HepG2 (cell line): ENCODE data around the gene ZNF287. TPM values are rescaled to one million over a fixed set of nuclear protein-coding genes. Genes with fewer than 3 reads are reported as not detected.

ENCODE experiments used
- ATAC-seq: fragments of 200-7000 bp; cut with Tn5 transposase; 3 replicates; pipeline ENCODE4 v1.9.1; 2020; ENCODE audit warnings: mild to moderate bottlenecking, moderate library complexity
- BruUV-seq: library from RNA; stranded (reverse); fragments of 400-500 nt; replicated peaks from 2 replicates; lab custom pipeline; 2021; lab: Mats Ljungman, UMichigan
- CTCF ChIA-PET: fragments of 300-600 bp; formaldehyde crosslinking; extraction: SDS; loops from one replicate; lab custom pipeline; 2021; ENCODE audit warnings: low total read pairs, inconsistent platforms, low intra/inter-chr PET ratio; lab: Yijun Ruan, JAX
- POLR2A ChIA-PET: fragments of 350-600 bp; sonication (Branson Sonifier 250); formaldehyde crosslinking; loops from one replicate; lab custom pipeline; 2020; ENCODE audit warnings: antibody characterized with exemption, inconsistent platforms; lab: Yijun Ruan, JAX
- DNase-seq: peaks from one replicate; pipeline ENCODE4 v3.0.0-alpha.2; 2015; ENCODE audit warnings: low spot score
- FAIRE-seq: peaks from 3 replicates; lab custom pipeline; 2011; peaks lifted over from hg19 to GRCh38; lab: Jason Lieb, UNC
- H2AFZ ChIP-seq: one replicate; pipeline ENCODE4 v1.6.1; 2011; ENCODE audit warnings: low read length, inconsistent platforms
- H3K27ac ChIP-seq: fragments of 300-600 bp; 3 replicates; pipeline ENCODE4 v1.8.0; 2011; ENCODE audit warnings: mixed run types, mild to moderate bottlenecking, mixed read lengths, low read length, inconsistent platforms; ENCODE audit not compliant: insufficient read depth; ENCODE audit errors: extremely low read length
- H3K27me3 ChIP-seq, 2 experiments: fragments of 200-600 bp in 1 of 2; 2 replicates in 1 of 2; 3 replicates in 1 of 2; pipeline versions ENCODE4 v1.6.0 to v1.8.0; 2011; ENCODE audit warnings: low read length in 2 of 2, mild to moderate bottlenecking in 2 of 2, moderate library complexity in 2 of 2, inconsistent platforms in 1 of 2; ENCODE audit not compliant: insufficient read depth in 2 of 2, control insufficient read depth in 1 of 2
- H3K36me3 ChIP-seq, 2 experiments: fragments of 200-600 bp in 1 of 2; replicated peaks in 1 of 2; 2 replicates in 1 of 2; 3 replicates in 1 of 2; pipeline versions ENCODE4 v1.5.1 to v1.8.0; 2011; ENCODE audit warnings: low read length in 2 of 2, inconsistent platforms in 1 of 2; ENCODE audit not compliant: insufficient read depth in 2 of 2, control insufficient read depth in 1 of 2
- H3K4me1 ChIP-seq: 2 replicates; pipeline ENCODE4 v1.5.1; 2012; ENCODE audit warnings: low read length, inconsistent platforms; ENCODE audit not compliant: insufficient read depth
- H3K4me2 ChIP-seq: 2 replicates; pipeline ENCODE4 v1.6.0; 2011; ENCODE audit warnings: low read depth, low read length, inconsistent platforms
- H3K4me3 ChIP-seq, 3 experiments: fragments of 200-600 bp in 1 of 3; sonication (generic), shearing (Covaris generic) in 1 of 3; replicated peaks in 1 of 3; 2 replicates each; pipeline ENCODE4 v1.5.1; 2011 to 2016; ENCODE audit warnings: low read length in 3 of 3, inconsistent platforms in 2 of 3, low read depth in 2 of 3, mild to moderate bottlenecking in 2 of 3, control low read depth in 1 of 3, mixed read lengths in 1 of 3; ENCODE audit not compliant: insufficient read depth in 1 of 3
- H3K79me2 ChIP-seq: one replicate; pipeline ENCODE4 v1.6.1; 2011; ENCODE audit warnings: low read length, inconsistent platforms; ENCODE audit not compliant: insufficient read depth
- H3K9ac ChIP-seq: 2 replicates; pipeline ENCODE4 v1.6.0; 2011; ENCODE audit warnings: mild to moderate bottlenecking, low read depth, low read length, inconsistent platforms; ENCODE audit not compliant: insufficient read depth
- H3K9me3 ChIP-seq: 2 replicates; pipeline ENCODE4 v1.5.1; 2012; ENCODE audit warnings: mild to moderate bottlenecking, low read length
- H4K20me1 ChIP-seq: 2 replicates; pipeline ENCODE4 v1.6.0; 2011; ENCODE audit warnings: inconsistent platforms, mild to moderate bottlenecking, low read length, moderate library complexity; ENCODE audit not compliant: insufficient read depth
- ARID2 ChIP-seq: sonication (generic); formaldehyde crosslinking; IDR thresholded peaks from 2 replicates; pipeline ENCODE4 v1.8.1; 2022; ENCODE audit warnings: mild to moderate bottlenecking, missing genetic modification reagents, borderline replicate concordance
- ATF5 ChIP-seq: sonication (generic); formaldehyde crosslinking; IDR thresholded peaks from 2 replicates; pipeline ENCODE4 v1.4.0; 2020; ENCODE audit warnings: mild to moderate bottlenecking, low read depth, missing genetic modification reagents
- CBX1 ChIP-seq: IDR thresholded peaks from one replicate; pipeline ENCODE4 v1.6.1; 2016; ENCODE audit warnings: antibody characterized with exemption, low read depth
- CREB1 ChIP-seq, 2 experiments: fragments of 450-650 bp in 1 of 2; IDR thresholded peaks; 2 replicates each; pipeline ENCODE4 v1.6.1; 2016 to 2017; ENCODE audit warnings: control low read depth in 1 of 2, mild to moderate bottlenecking in 1 of 2, missing compliant biosample characterization in 1 of 2, missing genetic modification characterization in 1 of 2
- EP300 ChIP-seq, 3 experiments: sonication (generic) in 1 of 3; formaldehyde crosslinking in 1 of 3; IDR thresholded peaks; 2 replicates each; pipeline versions ENCODE4 v1.5.1 to v1.6.1; 2011 to 2020; ENCODE audit warnings: low read depth in 2 of 3, low read length in 2 of 3, borderline replicate concordance in 1 of 3, improper control_type of control experiment in 1 of 3, mild to moderate bottlenecking in 1 of 3, missing genetic modification reagents in 1 of 3, moderate library complexity in 1 of 3
- HCFC1 ChIP-seq: fragments of 150-350 bp; IDR thresholded peaks from 2 replicates; pipeline ENCODE4 v1.6.1; 2014; ENCODE audit warnings: low read depth, low read length
- KMT2A ChIP-seq: sonication (generic); formaldehyde crosslinking; IDR thresholded peaks from 2 replicates; pipeline ENCODE4 v1.4.0; 2020; ENCODE audit warnings: missing genetic modification reagents
- MTF2 ChIP-seq: sonication (generic); formaldehyde crosslinking; IDR thresholded peaks from 2 replicates; pipeline ENCODE4 v1.5.0; 2020; ENCODE audit warnings: missing genetic modification reagents, borderline replicate concordance
- RBM39 ChIP-seq: fragments of 200-400 bp; formaldehyde crosslinking; IDR thresholded peaks from one replicate; pipeline ENCODE4 v1.6.1; 2018; ENCODE audit warnings: antibody characterized with exemption, mild to moderate bottlenecking, low read depth, low read length; ENCODE audit not compliant: poor library complexity, severe bottlenecking
- XBP1 ChIP-seq: sonication (generic); formaldehyde crosslinking; IDR thresholded peaks from 2 replicates; pipeline ENCODE4 v1.5.0; 2020; ENCODE audit warnings: missing genetic modification reagents
- ZNF124 ChIP-seq: sonication (generic); formaldehyde crosslinking; IDR thresholded peaks from 2 replicates; pipeline ENCODE4 v1.4.0; 2020; ENCODE audit warnings: missing genetic modification reagents
- ZNF292 ChIP-seq: sonication (generic); formaldehyde crosslinking; IDR thresholded peaks from 2 replicates; pipeline ENCODE4 v1.8.1; 2022; ENCODE audit warnings: mild to moderate bottlenecking, low read depth, missing genetic modification reagents, borderline replicate concordance
- ZNF646 ChIP-seq: sonication (generic); formaldehyde crosslinking; IDR thresholded peaks from 2 replicates; pipeline ENCODE4 v1.9.0; 2021; ENCODE audit warnings: mild to moderate bottlenecking, missing genetic modification reagents
- ZNF703 ChIP-seq: sonication (generic); formaldehyde crosslinking; IDR thresholded peaks from 2 replicates; pipeline ENCODE4 v1.5.1; 2020; ENCODE audit warnings: missing genetic modification reagents, mild to moderate bottlenecking, moderate library complexity, borderline replicate concordance
- WGBS: methylation state at CpG from one replicate; pipeline ENCODE4 v1.1.6; 2017; ENCODE audit warnings: low lambda C conversion rate; 5-methylcytosine and 5-hydroxymethylcytosine counted together
- in situ Hi-C: cut with HindIII; loops from 2 replicates; pipeline ENCODE4 v1.10.0; 2017; ENCODE audit warnings: low pct_unique_long_range_greater_than_20kb; ENCODE audit not compliant: extremely low pct_ligation_motif_present
- intact Hi-C: fragments of 100-400 bp; cut with micrococcal nuclease; formaldehyde crosslinking; loops from one replicate; pipeline ENCODE4 v1.10.0; 2022; ENCODE audit not compliant: unreplicated experiment
- polyA plus RNA-seq, 8 experiments: library from polyadenylated mRNA; depleted of rRNA in 3 of 8; stranded (reverse) in 7 of 8; unstranded in 1 of 8; fragments of >200 nt; fragmentation: Illumina TruSeq in 4 of 8; extraction: Trizol in 4 of 8; gene quantifications; 2 replicates each; pipeline versions ENCODE4 v1.2.1 to v1.2.3, GENCODE V29; 2011 to 2016; ENCODE audit warnings: low read depth in 4 of 8, missing spikeins in 1 of 8, mixed read lengths in 1 of 8; ENCODE audit not compliant: insufficient read depth in 1 of 8
- total RNA-seq, 5 experiments: library from RNA; depleted of rRNA; stranded (reverse); fragments of >200 nt; fragmentation: Illumina TruSeq; extraction: Trizol; gene quantifications; 2 replicates each; pipeline ENCODE4 v1.2.3, GENCODE V29; 2016; ENCODE audit warnings: low read depth in 1 of 5
- TF ChIP-seq, protein P1 (sequence below): sonication (generic); formaldehyde crosslinking; IDR thresholded peaks from 2 replicates; pipeline ENCODE4 v1.4.0; 2020; ENCODE audit warnings: mild to moderate bottlenecking, missing genetic modification reagents

ZNF287 gene
- total and polyA plus RNA-seq, 2 of the 13 experiments (the other 11 are each of a cell fraction or from before 2014, with no cell fraction given) = 0.21 TPM; not detected in 1

DNA sequence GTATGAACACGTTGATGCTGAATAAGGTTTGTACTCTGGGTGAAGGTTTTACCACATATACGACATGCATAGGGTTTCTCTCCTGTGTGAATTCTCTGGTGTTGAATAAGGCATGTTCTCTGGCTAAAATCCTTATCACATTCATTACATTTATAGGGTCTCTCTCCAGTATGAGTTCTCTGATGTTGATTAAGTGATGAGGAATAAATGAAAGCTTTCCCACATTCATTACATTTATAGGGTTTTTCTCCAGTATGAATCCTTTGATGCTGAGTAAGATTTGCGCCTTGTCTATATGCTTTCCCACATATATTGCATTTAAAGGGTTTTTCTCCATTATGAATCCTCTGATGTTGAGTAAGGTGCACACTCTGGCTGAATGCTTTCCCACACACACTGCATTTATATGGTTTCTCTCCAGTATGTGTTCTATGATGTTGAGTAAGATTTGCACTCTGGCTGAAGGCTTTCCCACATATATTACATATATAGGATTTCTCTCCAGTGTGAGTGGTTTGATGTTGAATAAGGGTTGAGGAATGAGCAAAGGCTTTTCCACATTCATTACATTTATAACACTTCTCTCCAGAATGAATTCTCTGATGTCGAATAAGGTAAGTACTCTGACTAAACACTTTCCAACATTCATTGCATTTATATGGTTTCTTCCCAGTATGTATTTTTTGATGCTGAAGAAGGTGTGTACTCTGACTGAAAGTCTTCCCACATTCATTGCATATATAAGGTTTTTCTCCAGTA, 16.9 kb downstream of the ZNF287 start:
- H3K9ac ChIP-seq = no peak overlapping the region
- 3% methylated on average over 4 of the region's 4 CpGs for WGBS
- H3K4me3 ChIP-seq = no peak overlapping the region
- H3K79me2 ChIP-seq = no peaks in the 10 kb centered on the region
- no peak for ATAC-seq
- no peak for DNase-seq
- H3K36me3 ChIP-seq = no peaks in the 10 kb centered on the region
- H3K9me3 ChIP-seq = peaks cover 73% of the 10 kb centered on the region
- no peak overlapping the region for H3K4me2 ChIP-seq
- BruUV-seq = no TSS peak
- H4K20me1 ChIP-seq = no peaks in the 10 kb centered on the region
- no peak overlapping the region for H2AFZ ChIP-seq
- TF ChIP-seq ZNF646 (CRISPR knock-in tag) = no peak
- TF ChIP-seq ZNF124 (CRISPR knock-in tag) = no peak
- no peak for TF ChIP-seq XBP1 (CRISPR knock-in tag)
- TF ChIP-seq RBM39 = no peak
- TF ChIP-seq EP300 (IDR thresholded peaks at IDR 0.05; ENCODE audit: low read depth in 2 of 2, low read length in 2 of 2) = no peak
- no peak for TF ChIP-seq EP300 (CRISPR knock-in tag; IDR thresholded peaks at IDR 0.05; ENCODE audit: borderline replicate concordance)
- TF ChIP-seq ZNF292 (CRISPR knock-in tag) = no peak
- no peak for TF ChIP-seq CBX1
- TF ChIP-seq KMT2A (CRISPR knock-in tag) = no peak
- TF ChIP-seq, protein P1, sequence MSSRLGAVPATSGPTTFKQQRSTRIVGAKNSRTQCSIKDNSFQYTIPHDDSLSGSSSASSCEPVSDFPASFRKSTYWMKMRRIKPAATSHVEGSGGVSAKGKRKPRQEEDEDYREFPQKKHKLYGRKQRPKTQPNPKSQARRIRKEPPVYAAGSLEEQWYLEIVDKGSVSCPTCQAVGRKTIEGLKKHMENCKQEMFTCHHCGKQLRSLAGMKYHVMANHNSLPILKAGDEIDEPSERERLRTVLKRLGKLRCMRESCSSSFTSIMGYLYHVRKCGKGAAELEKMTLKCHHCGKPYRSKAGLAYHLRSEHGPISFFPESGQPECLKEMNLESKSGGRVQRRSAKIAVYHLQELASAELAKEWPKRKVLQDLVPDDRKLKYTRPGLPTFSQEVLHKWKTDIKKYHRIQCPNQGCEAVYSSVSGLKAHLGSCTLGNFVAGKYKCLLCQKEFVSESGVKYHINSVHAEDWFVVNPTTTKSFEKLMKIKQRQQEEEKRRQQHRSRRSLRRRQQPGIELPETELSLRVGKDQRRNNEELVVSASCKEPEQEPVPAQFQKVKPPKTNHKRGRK (CRISPR knock-in tag) = no peak
- TF ChIP-seq ZNF703 (CRISPR knock-in tag) = no peak
- TF ChIP-seq ATF5 (CRISPR knock-in tag) = no peak
- TF ChIP-seq HCFC1 = no peak
- TF ChIP-seq CREB1 (IDR thresholded peaks at IDR 0.05) = no peak
- no peak for TF ChIP-seq CREB1 (CRISPR knock-in tag; IDR thresholded peaks at IDR 0.05)
- TF ChIP-seq MTF2 (CRISPR knock-in tag) = no peak
- no peak for TF ChIP-seq ARID2 (CRISPR knock-in tag)
- H3K27ac ChIP-seq = no peak overlapping the region
- CTCF ChIA-PET = no interaction called here
- H3K4me1 ChIP-seq = no peaks in the 10 kb centered on the region
- in situ Hi-C loops = no loop called here
- no peaks in the 10 kb centered on the region for H3K27me3 ChIP-seq
- FAIRE-seq = no peak
- POLR2A ChIA-PET = no interaction called here
- intact Hi-C loops = no loop called here
